GM12801 (cell line): ENCODE measurements around the gene PRPF39.

Source experiments
- TF ChIP-seq, protein P1 (sequence below): IDR thresholded peaks from one replicate; pipeline ENCODE4 v1.5.1; 2011; ENCODE audit warnings: control low read depth; ENCODE audit not compliant: insufficient read length; ENCODE audit errors: extremely low read depth

PRPF39 gene

GRCh38 chr14:45048385-45048784 lies 35.5 kb upstream of the PRPF39 start:
- TF ChIP-seq, protein P1, sequence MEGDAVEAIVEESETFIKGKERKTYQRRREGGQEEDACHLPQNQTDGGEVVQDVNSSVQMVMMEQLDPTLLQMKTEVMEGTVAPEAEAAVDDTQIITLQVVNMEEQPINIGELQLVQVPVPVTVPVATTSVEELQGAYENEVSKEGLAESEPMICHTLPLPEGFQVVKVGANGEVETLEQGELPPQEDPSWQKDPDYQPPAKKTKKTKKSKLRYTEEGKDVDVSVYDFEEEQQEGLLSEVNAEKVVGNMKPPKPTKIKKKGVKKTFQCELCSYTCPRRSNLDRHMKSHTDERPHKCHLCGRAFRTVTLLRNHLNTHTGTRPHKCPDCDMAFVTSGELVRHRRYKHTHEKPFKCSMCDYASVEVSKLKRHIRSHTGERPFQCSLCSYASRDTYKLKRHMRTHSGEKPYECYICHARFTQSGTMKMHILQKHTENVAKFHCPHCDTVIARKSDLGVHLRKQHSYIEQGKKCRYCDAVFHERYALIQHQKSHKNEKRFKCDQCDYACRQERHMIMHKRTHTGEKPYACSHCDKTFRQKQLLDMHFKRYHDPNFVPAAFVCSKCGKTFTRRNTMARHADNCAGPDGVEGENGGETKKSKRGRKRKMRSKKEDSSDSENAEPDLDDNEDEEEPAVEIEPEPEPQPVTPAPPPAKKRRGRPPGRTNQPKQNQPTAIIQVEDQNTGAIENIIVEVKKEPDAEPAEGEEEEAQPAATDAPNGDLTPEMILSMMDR = no peak

- TF ChIP-seq, protein P1 = no peak
These were observed 32.7 kb upstream of the PRPF39 start for GRCh38 chr14:45051180-45051579.

DNA sequence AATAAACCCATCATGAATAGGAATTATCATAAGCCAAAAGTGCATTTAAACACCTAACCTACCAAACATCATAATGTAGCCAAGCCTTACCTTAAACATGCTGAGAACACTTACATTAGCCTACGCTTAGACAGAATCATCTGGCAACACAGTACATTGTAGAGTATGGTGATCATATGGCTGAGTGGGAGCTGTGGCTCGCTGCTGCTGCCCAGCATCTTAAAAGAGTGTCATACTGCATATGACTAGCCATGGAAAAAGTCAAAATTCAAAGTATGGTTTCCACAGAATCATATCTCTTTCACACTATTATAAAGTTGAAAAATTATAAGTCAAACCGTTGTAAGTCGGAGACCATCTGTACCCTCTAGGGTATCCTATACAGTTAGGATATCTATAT lies 32.0 kb upstream of the PRPF39 start:
- TF ChIP-seq, protein P1 = no peak

DNA sequence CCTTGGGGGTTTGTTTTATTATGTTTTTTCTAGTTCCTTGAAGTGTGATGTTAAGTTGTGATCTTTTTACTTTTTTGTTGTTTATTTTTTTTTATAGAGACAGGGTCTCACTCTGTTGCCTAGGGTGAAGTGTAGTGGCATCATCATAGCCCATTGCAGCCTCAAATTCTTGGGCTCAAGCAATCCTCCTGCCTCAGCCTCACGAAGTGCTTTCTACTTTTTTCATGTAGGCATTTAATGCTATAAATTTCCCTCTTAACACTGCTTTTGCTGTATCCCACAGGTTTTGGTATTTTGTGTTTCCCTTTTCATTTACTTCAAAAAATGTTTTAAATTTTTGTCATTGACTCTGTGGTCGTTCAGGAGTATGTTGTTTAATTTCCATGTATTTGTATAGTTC lies 26.6 kb upstream of the PRPF39 start:
- TF ChIP-seq, protein P1 = no peak

DNA sequence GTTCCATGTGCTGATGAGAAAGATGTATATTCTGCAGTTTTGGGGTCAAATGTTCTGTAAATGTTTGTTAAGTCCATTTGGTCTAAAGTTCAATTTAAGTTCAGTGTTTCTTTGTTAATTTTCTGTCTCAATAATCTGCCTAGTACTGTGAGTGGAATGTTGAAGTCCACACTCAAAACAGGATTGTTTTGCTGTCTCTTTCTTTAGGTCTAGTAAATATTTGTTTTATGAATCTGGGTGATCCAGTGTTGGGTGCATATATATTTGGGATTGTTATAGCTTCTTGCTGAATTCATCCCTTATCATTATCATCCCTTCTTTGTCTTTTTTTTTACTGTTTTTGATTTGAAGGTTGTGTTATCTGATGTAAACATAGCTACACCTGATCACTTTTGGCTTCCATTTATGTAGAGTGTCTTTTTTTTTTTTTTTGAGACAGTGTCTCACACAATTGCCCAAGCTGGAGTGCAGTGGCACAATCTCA lies 26.0 kb upstream of the PRPF39 start:
- TF ChIP-seq, protein P1 = no peak

GRCh38 chr14:45060551-45060950 lies 23.4 kb upstream of the PRPF39 start:
- TF ChIP-seq, protein P1 = no peak

GRCh38 chr14:45065540-45065939 lies 18.4 kb upstream of the PRPF39 start:
- TF ChIP-seq, protein P1 = no peak

- TF ChIP-seq, protein P1 = no peak
These were observed 18.0 kb upstream of the PRPF39 start for GRCh38 chr14:45065956-45066355.
